Endodermal cell (in vitro differentiated cells): Measurements from ENCODE around the gene ONECUT3. TPM values are rescaled to one million over a fixed set of nuclear protein-coding genes. Genes with fewer than 3 reads are reported as not detected.

Source experiments
- DNase-seq: peaks from one replicate; pipeline ENCODE4 v3.0.0-alpha.2; 2017
- H3K27ac ChIP-seq: 2 replicates; pipeline ENCODE4 v1.5.1; 2013; ENCODE audit warnings: mild to moderate bottlenecking, low read depth, low read length, moderate library complexity
- H3K27me3 ChIP-seq: 2 replicates; pipeline ENCODE4 v1.6.1; 2013; ENCODE audit warnings: mild to moderate bottlenecking, low read length, moderate library complexity; ENCODE audit not compliant: insufficient read depth, control insufficient read depth, poor library complexity, severe bottlenecking
- H3K36me3 ChIP-seq: 2 replicates; pipeline ENCODE4 v1.7.0; 2013; ENCODE audit warnings: mild to moderate bottlenecking, low read length, moderate library complexity; ENCODE audit not compliant: control insufficient read depth, insufficient read depth
- H3K4me1 ChIP-seq: one replicate; pipeline ENCODE4 v1.7.0; 2013; ENCODE audit warnings: low read length; ENCODE audit not compliant: control insufficient read depth, insufficient read depth
- H3K4me3 ChIP-seq: 2 replicates; pipeline ENCODE4 v1.5.1; 2013; ENCODE audit warnings: mild to moderate bottlenecking, low read length, moderate library complexity
- H3K9ac ChIP-seq: 2 replicates; pipeline ENCODE4 v1.6.1; 2013; ENCODE audit warnings: mild to moderate bottlenecking, low read length, moderate library complexity; ENCODE audit not compliant: poor library complexity, severe bottlenecking; ENCODE audit errors: extremely low read depth
- H3K9me3 ChIP-seq: 2 replicates; pipeline ENCODE4 v1.6.1; 2013; ENCODE audit warnings: mild to moderate bottlenecking, low read length, moderate library complexity; ENCODE audit not compliant: control insufficient read depth
- H3K27ac Mint-ChIP-seq: 2 replicates; pipeline ENCODE4 v1.8.0; 2020; ENCODE audit warnings: mixed read lengths
- H3K27me3 Mint-ChIP-seq: 2 replicates; pipeline ENCODE4 v1.8.0; 2021; ENCODE audit warnings: mild to moderate bottlenecking, mixed read lengths; ENCODE audit not compliant: insufficient read depth
- H3K36me3 Mint-ChIP-seq: 2 replicates; pipeline ENCODE4 v1.8.0; 2020; ENCODE audit warnings: low read depth, mixed read lengths
- H3K4me1 Mint-ChIP-seq: 2 replicates; pipeline ENCODE4 v1.8.0; 2020; ENCODE audit warnings: mixed read lengths
- H3K4me3 Mint-ChIP-seq: 2 replicates; pipeline ENCODE4 v1.8.0; 2020; ENCODE audit warnings: mild to moderate bottlenecking, moderate library complexity, mixed read lengths
- H3K9me3 Mint-ChIP-seq: 2 replicates; pipeline ENCODE4 v1.8.0; 2020; ENCODE audit warnings: mild to moderate bottlenecking, mixed read lengths
- WGBS, 2 experiments: methylation state at CpG; one replicate each; pipeline versions ENCODE4 v1.1.5 to v1.1.7; 2013; ENCODE audit warnings: missing lambda C conversion rate in 2 of 2, mixed read lengths in 1 of 2; ENCODE audit not compliant: insufficient coverage in 1 of 2, insufficient read length in 1 of 2; 5-methylcytosine and 5-hydroxymethylcytosine counted together
- total RNA-seq, 2 donors: library from RNA; stranded (reverse); fragmentation: NEBNext Ultra II Directional in 1 of 2; extraction: Animal tissue kit (Norgen Biotek cat#: 25700) in 1 of 2; gene quantifications; 2 replicates in 1 of 2; 3 replicates in 1 of 2; pipeline ENCODE4 v1.2.1, GENCODE V29; 2021
- TF ChIP-seq, protein P1 (sequence below): fragments of 200-600 bp; sonication (generic); conservative IDR thresholded peaks from 2 replicates; pipeline ENCODE4 v1.5.0; 2021; ENCODE audit warnings: antibody characterized with exemption, mild to moderate bottlenecking

Gene ONECUT3
- total RNA-seq, 2 donors from 2014 or later: 0.04 TPM; not detected in 1

DNA sequence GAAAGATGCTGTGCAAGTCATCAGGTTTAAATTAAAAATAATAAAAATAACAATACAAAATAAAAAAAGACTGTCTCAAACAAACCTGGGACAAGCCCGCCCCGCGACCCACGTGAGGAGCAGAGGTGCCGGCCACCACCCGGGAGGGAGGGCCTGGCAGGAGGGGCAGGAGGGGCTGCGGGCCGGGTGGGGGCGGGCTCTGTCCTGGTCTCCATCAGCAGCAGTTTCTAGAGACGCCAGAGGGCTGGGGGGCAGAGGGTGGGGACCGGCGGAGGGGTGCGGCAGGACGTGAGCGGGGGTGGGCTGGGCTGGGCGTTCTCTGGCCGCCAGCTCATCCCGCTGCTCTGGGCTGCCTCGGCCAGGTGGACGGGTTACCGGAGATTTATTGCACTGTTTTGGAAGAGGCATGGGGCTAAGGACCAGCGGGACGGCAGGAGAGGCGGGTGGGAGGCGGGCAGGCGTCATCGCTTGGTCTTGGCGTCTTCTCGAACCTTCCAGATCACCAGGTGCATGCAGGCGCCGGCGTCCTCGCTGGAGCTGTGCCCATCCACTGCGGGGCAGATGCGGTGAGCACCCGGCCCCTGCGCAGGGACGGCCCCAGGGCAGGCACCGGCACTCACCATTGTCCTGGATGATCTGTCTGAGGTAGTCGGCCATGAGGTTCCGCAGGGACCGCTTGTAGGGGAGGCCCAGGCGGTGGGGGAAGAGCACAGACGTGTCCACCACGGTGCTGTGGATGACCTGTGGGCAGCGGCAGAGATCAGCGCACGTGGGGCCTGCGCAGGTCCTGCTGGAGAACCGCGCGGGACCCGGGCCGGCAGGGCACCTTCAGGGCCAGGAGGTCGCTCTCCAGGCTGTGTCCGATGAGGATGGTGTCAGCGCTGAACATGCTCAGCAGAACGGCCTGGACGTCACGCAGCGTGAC lies 62.6 kb downstream of the ONECUT3 start:
- H3K27me3 Mint-ChIP-seq: peaks cover 5% of the 10 kb centered on the region
- H3K9ac ChIP-seq: no peak overlapping the region
- peaks cover 16% of the 10 kb centered on the region for H3K36me3 Mint-ChIP-seq
- TF ChIP-seq, protein P1, sequence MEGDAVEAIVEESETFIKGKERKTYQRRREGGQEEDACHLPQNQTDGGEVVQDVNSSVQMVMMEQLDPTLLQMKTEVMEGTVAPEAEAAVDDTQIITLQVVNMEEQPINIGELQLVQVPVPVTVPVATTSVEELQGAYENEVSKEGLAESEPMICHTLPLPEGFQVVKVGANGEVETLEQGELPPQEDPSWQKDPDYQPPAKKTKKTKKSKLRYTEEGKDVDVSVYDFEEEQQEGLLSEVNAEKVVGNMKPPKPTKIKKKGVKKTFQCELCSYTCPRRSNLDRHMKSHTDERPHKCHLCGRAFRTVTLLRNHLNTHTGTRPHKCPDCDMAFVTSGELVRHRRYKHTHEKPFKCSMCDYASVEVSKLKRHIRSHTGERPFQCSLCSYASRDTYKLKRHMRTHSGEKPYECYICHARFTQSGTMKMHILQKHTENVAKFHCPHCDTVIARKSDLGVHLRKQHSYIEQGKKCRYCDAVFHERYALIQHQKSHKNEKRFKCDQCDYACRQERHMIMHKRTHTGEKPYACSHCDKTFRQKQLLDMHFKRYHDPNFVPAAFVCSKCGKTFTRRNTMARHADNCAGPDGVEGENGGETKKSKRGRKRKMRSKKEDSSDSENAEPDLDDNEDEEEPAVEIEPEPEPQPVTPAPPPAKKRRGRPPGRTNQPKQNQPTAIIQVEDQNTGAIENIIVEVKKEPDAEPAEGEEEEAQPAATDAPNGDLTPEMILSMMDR: no peak
- no peaks in the 10 kb centered on the region for H3K9me3 ChIP-seq
- H3K9me3 Mint-ChIP-seq: no peaks in the 10 kb centered on the region
- no peaks in the 10 kb centered on the region for H3K4me1 ChIP-seq
- 94 to 98% methylated on average over 42 to 61 of the region's 61 CpGs for WGBS, 2 experiments
- H3K27me3 ChIP-seq: no peaks in the 10 kb centered on the region
- no peak overlapping the region for H3K27ac Mint-ChIP-seq
- peaks cover 2% of the 10 kb centered on the region for H3K4me1 Mint-ChIP-seq
- H3K27ac ChIP-seq: no peak overlapping the region
- no peak overlapping the region for H3K4me3 ChIP-seq
- no peak overlapping the region for H3K4me3 Mint-ChIP-seq
- DNase-seq: no peak
- peaks cover 17% of the 10 kb centered on the region for H3K36me3 ChIP-seq

DNA sequence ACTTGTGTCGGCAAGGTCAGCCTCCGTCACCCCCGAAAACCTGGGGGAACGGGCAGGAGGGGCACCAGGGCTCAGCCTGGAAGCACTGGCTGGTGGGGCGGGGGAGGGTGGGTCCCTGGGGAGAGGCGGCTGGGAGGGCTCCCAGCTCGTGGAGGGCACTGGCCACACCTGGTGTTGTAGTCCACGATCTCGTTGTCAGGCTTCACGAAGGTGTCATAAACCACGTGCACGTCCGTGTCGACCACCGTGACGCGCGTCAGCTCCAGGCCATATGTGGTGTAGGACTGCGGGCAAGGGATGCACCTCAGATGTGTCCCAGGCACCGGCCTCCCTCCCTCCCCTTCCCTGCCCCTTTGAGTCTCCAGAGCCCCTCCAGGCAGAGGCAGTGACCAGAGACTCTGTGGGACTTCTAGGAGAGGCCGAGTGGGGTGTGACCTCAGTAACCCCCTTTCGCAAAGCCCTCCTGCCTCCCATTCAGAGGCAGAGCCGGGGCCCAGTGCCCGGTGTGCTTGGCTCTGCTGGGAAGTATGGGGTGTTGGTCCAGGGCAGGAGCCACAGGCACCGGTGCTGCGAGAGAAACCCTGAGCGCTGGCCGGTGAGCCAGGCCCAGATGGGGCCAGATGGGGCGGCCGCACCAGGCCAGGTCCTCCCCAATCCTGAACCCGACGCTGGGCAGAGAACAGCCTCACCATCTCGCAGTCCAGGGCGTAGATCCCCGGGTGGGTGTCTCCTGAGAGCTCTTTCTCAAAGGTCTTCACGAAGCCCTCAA lies 63.4 kb downstream of the ONECUT3 start:
- H3K36me3 Mint-ChIP-seq: peaks cover 21% of the 10 kb centered on the region
- no peaks in the 10 kb centered on the region for H3K27me3 Mint-ChIP-seq
- H3K27ac ChIP-seq: no peak overlapping the region
- no peaks in the 10 kb centered on the region for H3K9me3 ChIP-seq
- no peak for DNase-seq
- H3K4me3 ChIP-seq: no peak overlapping the region
- 95 to 97% methylated on average over 21 to 36 of the region's 36 CpGs for WGBS, 2 experiments
- no peak overlapping the region for H3K4me3 Mint-ChIP-seq
- peaks cover 2% of the 10 kb centered on the region for H3K4me1 Mint-ChIP-seq
- peaks cover 17% of the 10 kb centered on the region for H3K36me3 ChIP-seq
- H3K27ac Mint-ChIP-seq: no peak overlapping the region
- H3K27me3 ChIP-seq: no peaks in the 10 kb centered on the region
- H3K4me1 ChIP-seq: no peaks in the 10 kb centered on the region
- TF ChIP-seq, protein P1: no peak
- H3K9ac ChIP-seq: no peak overlapping the region
- no peaks in the 10 kb centered on the region for H3K9me3 Mint-ChIP-seq

DNA sequence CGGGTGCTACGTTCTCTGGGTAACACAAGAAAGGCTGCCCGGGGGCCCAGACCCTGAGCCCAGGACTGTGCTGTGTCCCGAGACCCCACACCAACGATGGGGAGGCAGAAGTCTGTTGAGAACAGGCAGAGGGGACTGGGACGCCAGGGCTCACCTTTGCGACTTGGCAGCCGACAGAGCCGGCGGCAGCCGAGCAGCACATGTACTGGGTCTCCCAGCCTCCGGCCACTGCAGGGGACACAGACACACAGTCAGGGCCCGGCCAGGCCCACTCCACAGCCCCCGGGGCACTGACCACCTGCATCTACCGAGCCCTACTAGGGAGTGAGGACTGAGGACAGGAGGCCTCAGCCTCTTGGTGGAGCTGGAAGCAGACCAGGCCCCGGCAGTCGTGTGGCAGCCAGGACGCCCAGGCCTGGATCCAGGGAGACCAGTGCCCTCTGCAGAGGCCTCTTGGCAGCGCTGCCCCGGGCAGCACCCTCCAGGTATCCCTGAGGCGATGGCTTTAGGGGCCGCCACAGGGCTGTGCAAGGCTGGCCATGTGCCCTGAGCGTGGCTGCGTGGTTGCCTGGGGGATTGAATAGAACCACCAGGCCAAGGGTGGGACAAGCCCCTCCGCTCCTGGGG lies 64.4 kb downstream of the ONECUT3 start:
- DNase-seq: no peak
- Mint-ChIP-seq H3K36me3 (peaks cover 21% of the 10 kb centered on the region), H3K4me1 (peaks cover 2% of the 10 kb centered on the region), H3K27ac (no peak overlapping the region), H3K27me3 (no peaks in the 10 kb centered on the region), H3K4me3 (no peak overlapping the region), H3K9me3 (no peaks in the 10 kb centered on the region)
- Histone ChIP-seq H3K4me1 (no peaks in the 10 kb centered on the region), H3K9me3 (no peaks in the 10 kb centered on the region), H3K27ac (no peak overlapping the region), H3K4me3 (no peak overlapping the region), H3K36me3 (peaks cover 17% of the 10 kb centered on the region), H3K27me3 (no peaks in the 10 kb centered on the region), H3K9ac (no peak overlapping the region)
- 94 to 98% methylated on average over 18 to 25 of the region's 25 CpGs for WGBS, 2 experiments
- TF ChIP-seq, protein P1: no peak
